GM19455 (cell line): ENCODE results near the gene OR13J1.
"Not testable (repeated sequence)": the region's sequence is repeated elsewhere in the genome, so short reads cannot be mapped to it uniquely, and the experiment has no call there.

Experiments
- ATAC-seq: cut with Tn5 transposase; IDR thresholded peaks from one replicate; pipeline ENCODE4 v1.9.1; 2021; ENCODE audit not compliant: unreplicated experiment

The OR13J1 gene, protein sequence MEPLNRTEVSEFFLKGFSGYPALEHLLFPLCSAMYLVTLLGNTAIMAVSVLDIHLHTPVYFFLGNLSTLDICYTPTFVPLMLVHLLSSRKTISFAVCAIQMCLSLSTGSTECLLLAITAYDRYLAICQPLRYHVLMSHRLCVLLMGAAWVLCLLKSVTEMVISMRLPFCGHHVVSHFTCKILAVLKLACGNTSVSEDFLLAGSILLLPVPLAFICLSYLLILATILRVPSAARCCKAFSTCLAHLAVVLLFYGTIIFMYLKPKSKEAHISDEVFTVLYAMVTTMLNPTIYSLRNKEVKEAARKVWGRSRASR

DNA sequence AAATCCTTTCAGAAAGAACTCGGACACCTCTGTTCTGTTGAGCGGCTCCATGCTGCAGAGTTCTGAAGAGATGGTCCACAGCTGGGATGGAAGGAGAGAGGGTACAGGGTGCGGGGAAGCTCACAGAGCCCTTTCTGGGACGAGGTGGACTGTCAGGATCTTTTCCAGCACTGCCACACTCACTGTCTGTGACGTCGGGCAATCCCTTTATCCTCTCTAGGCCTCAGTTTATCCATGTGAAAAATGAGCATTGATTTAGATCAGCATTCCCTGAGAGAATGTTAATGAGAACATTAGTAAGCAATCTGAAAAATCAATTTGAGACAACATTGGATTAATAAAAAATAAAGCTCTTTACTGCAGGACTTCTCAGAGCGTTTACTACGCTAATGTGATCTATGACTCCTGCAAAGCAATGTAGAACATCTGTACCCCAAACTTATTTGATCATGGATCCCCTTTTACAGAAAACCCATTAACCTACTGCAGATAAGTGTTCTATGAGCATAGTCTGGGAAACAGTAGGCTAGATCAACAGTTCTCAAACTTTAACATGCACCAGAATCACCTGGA, at the start of gene OR13J1:
Gene OR13J1, minus strand, starts transcription at position 51 of the 573 bp plus-strand sequence. Its CDS starts 0 bp downstream, at position 51.
- ATAC-seq, result no peak

DNA sequence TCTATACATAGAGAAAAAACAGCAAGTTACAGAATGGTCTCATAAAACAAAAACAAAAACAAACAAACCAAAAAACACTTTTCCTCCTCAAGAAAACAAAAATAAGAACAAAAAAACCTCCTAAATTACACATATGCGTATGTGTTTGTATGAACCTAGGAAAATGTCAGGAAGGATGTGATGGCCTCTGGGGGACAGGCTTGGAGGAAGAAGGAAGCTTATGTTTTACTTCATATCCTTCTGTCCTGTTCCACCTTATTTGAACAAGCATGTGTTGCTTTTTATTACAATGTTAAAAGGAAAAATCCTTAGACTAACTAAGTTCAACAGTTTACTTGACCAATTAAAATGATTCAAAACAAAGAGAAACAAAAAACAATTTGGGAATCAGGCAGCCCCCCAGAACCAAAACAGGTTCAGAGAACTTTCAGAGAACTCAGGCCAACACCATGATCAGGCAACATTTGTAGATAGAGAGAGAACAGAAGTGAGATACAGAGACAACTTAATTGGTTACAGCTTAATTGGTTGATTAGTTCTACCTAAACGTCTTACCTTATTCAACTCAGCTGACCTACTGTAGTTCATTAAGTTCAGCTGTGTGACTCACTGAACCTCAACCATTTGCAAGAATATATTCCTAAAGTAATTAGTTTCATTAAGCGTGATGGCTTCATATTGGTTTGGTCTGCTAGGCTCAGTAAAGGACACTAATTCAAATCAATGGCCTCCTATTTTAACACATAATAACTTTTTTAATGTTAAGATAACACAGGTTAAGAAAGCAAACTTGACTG, 49.2 kb upstream of the OR13J1 start:
- no peak for ATAC-seq

DNA sequence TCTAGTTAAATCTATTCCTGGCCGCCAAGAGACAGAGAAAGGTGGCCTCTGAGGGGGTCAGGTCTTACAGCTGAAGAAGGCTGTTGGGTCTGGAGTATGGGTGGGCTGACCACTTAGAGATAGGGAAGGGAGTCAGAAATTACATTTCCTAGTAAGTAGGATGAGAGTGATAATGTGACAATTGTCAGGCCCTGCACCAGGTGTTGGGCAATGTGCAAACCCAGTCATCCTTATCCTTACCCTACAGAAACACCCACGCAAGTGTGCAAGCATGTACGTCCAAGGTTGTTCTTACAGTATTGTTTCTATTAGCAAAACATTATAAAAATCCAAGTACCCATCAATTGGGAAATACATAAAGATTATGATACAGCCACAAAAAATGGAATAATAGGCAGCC, 48.6 kb upstream of the OR13J1 start:
- no peak for ATAC-seq

GRCh38 chr9:35917261-35917660, 47.1 kb upstream of the OR13J1 start:
- ATAC-seq, result no peak

DNA sequence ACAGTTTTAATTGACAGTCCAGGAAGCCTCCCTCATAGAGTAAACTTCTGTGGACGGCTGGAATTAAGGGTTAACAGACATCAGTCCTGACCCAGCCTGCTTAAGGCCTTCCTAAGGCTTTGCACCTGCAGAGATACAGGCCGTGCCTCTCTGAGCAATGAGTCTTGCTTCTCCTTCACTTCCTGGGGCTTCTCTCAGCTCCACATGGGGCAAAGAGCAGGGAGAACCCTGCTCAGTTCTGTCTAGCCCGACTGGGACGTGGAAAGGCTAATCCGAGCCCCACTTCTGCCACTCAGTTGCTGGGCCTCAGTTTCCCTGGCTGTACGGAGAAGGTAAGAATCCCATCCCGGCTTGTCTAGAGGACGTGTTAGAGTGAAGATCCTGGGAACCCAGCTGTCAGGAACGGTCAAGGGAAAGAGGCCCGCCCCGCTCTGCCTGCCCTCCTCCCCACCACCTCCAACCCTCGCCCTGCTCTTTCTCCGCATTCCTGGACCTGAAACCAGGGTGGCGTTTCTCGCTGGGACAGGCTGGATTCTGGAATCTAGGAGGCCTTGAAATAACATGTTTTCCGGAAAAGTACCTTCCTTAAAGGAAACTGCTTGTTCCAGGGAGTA, 45.6 kb upstream of the OR13J1 start:
- ATAC-seq, result no peak

DNA sequence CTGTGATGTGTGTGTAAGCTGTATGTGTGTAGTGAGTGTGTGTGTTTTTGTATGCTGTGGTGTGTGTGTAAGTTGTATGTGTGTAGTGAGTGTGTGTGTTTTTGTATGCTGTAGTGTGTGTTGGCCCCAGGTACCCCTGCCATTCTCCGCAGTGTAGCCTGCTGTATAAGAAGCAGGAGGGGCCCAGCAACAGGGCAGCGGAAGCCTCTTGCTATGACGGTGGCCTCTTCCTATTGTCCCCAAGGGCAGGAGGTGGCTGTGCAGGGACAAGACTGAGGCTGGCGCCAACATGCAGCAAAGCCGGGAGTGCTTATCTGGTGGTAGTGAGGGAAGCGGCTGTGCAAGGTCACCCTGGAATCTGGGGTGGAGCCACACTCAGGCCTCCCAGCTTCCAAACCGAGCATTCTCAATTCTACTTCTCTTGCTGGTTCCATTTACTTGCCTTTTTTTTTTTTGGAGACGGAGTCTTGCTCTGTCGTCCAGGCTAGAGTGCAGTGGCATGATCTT, 44.2 kb upstream of the OR13J1 start:
- ATAC-seq, result no peak

- ATAC-seq, result not testable (repeated sequence)
Observed at GRCh38 chr9:35913429-35913828, 43.2 kb upstream of the OR13J1 start.

DNA sequence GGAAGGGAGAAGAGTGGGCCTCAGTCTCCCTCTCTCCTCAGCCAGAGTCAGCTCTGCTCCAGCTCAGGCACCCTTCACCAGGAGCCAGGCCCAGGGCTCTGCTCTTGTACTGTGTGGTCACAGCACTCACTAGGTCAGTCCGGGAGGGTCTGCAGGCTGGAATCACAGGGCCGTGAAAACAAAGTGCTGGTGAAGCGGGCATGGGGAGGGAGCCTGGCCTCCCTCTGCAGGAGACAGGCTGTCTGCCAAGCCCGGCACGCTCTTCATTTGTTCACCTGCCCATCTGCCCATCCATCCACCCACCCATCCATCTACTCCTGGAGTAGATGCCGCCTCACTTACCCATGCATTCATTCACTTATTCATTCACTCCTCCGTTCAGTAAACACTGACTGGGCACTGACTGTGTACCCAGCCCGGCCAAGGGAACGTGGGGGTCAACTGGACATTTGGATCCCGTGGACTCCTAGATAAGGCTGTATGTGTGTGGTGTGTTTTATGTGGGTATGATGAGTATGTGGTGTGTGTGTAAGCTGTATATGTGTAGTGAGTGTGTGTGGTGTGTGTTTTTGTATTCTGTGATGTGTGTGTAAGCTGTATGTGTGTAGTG, 42.7 kb upstream of the OR13J1 start:
- ATAC-seq, result no peak

DNA sequence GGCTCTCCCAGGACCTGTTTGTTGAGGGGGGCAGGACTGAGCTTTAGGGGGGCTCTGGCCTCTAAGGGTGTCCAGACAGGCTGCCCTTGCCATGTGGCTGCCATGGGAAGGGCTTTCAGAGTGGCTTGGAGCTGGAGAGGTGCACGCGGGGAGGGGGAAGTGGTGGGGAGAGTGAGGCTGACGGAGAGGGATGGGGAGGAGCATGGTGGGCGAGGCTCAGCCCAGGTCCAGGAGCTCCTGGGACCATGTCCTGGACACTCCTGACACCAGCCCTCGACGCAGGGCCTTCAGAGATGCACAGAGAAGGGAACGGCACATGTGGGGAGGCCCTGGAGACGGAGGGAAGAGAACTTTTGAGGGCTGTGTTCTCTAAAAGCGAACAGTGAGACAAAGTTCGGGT, 41.5 kb upstream of the OR13J1 start:
- ATAC-seq, result no peak

DNA sequence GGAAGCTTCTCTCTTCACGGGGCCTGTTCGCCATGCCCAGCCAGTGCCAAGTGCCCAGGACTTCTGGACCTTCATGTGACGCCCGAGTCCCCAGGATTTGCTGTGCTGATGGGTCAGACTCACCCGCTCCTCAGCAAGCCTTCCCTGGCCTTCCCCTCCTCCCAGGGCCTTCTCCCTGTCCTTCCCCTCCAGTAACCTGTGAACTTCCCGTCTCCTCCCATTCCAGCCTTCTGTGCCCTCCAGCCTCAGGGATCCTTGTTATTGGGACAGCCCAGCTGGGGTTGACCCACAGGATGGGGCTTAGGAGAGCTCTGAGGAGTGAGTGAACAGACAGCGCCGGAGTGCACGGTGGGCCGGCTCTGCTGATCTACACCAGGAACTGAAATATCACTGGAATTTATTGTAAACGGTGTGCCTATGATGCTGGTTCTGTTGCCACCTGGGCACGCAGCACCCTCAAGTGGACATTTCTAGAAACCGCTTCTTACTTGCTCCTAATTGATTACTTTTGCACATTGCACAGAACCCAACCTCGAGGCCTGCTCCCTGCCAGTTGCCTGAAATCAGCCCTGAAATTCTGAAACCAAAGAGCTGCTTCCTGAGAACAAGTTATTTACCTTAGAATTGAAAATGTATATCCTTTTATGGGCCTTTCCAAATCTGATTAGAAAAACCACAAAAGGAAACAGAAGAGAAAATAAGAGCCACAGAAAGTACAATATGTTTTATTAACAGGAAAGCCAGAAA, 40.6 kb upstream of the OR13J1 start:
- no peak for ATAC-seq

- no peak for ATAC-seq
Observed at GRCh38 chr9:35909687-35910612, 39.7 kb upstream of the OR13J1 start.

DNA sequence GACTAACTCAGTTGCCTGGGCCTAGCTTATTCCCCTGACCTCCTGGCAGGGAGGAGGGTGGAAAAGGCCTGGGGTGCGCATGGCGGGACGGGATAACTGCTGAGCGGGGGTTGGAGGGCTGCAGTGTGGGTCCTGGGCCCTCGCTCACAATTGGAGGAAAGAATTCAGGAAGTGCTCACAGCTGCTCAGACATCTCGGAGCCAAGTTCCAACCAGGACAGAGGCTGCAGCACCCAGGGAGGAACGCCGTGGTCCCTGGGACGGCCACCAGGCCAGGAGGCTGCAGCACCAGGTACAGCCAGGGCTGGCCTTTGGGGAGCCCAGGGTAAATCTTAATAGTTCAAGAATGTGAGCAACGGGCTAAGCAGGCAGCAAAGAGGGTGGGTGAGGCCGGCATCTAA, 39.1 kb upstream of the OR13J1 start, which contains the start of gene SPAAR:
Gene SPAAR, plus strand, starts transcription at position 217 of the 400 bp plus-strand sequence. CDS start 974 bp downstream, outside the sequence.
- no peak for ATAC-seq

- no peak for ATAC-seq
Observed at GRCh38 chr9:35908504-35909125, 38.4 kb upstream of the OR13J1 start.

- no peak for ATAC-seq
Observed at GRCh38 chr9:35907711-35908503, 37.7 kb upstream of the OR13J1 start.

DNA sequence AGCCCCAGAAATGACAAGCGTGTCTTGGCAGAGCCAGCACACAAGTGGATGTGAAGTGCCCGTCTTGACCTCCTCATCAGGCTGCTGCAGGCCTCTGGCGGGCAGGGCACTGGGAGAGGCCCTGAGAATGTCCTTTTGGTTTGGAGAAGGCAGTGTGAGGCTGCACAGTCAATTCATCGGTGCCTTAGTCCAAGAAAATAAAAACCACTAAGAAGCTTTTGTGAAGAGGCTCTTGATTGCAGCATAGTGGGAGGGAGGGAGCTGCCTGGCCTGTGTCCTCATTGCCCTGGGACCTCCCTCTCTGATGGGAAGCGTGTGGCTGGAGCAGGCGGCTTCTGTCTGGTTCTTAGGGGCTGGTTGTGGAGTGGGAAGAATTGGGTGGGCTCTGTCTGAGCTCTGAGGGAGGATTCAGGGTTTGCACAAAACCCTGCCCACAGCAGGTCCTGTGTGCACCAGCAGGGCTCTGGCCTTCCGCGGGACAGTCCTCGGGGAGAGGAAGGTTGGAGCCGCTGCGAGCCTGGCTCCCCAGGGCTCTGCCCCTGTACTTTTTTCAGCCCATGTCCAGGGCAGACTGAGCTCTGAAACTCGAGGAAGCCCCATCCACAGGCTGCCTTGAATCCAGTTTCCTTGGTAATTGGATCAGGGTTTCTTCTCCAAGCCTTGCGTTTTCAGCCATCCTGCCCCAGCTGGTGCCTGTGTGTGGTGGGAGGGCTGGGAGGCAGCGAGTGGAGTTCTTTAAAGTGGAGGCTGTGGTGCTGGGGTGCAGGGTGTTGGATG, 36.9 kb upstream of the OR13J1 start:
- ATAC-seq, result no peak

DNA sequence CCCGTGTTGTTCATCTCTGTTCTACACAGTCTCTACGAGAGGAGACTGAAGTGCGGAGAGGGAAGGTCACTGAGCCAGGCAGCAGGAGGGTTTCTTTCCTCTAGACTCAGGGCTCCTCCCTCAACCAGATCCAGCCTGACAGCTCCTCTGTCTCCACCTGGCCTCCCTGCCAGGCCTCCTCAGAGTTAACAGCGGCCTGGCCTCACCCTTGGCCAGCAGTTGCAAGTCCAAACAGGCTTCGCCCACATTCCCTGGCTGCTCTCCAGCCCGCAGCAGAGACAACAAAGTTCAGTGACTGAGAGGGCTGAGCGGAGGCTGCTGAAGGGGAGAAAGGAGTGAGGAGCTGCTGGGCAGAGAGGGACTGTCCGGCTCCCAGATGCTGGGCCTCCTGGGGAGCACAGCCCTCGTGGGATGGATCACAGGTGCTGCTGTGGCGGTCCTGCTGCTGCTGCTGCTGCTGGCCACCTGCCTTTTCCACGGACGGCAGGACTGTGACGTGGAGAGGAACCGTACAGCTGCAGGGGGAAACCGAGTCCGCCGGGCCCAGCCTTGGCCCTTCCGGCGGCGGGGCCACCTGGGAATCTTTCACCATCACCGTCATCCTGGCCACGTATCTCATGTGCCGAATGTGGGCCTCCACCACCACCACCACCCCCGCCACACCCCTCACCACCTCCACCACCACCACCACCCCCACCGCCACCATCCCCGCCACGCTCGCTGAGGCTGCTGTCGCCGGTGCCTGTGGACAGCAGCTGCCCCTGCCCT, 35.9 kb upstream of the OR13J1 start, which contains the start of gene HRCT1:
Gene HRCT1, plus strand, starts transcription at position 291 of the 768 bp plus-strand sequence. Its CDS starts 86 bp downstream, at position 377.
- ATAC-seq, result no peak
